CD4-positive, alpha-beta T cell (primary cell): ENCODE results near the gene EHBP1L1. TPM values are rescaled to one million over a fixed set of nuclear protein-coding genes. Genes with fewer than 3 reads are reported as not detected.

ENCODE experiments used
- ATAC-seq: fragments of 200-7000 bp; cut with Tn5 transposase; one replicate; pipeline ENCODE4 v1.10.0; 2022; ENCODE audit warnings: mild to moderate bottlenecking; ENCODE audit not compliant: poor library complexity
- CTCF ChIA-PET: fragments of 350-600 bp; sonication (Branson Sonifier 250); formaldehyde crosslinking; loops from one replicate; lab custom pipeline; 2021; ENCODE audit warnings: antibody characterized with exemption, inconsistent platforms; lab: Charles Lee
- POLR2A ChIA-PET: fragments of 350-600 bp; sonication (Branson Sonifier 250); formaldehyde crosslinking; loops from one replicate; lab custom pipeline; 2021; ENCODE audit warnings: antibody characterized with exemption, inconsistent platforms; lab: Charles Lee
- DNase-seq, 14 experiments: peaks; one replicate each; pipeline ENCODE4 v3.0.0-alpha.2; 2013 to 2020; ENCODE audit warnings: mixed read lengths in 2 of 14
- H3K27ac ChIP-seq, 2 donors: one replicate each; pipeline versions ENCODE4 v1.5.1 to v1.7.0; 2013; ENCODE audit warnings: low read length in 2 of 2, low read depth in 1 of 2, mild to moderate bottlenecking in 1 of 2
- H3K27me3 ChIP-seq, 2 experiments: 1 replicate in 1 of 2; 2 replicates in 1 of 2; pipeline versions ENCODE4 v1.6.1 to v1.7.0; 2013; ENCODE audit warnings: low read length in 2 of 2, control low read depth in 1 of 2, mild to moderate bottlenecking in 1 of 2, moderate library complexity in 1 of 2; ENCODE audit not compliant: insufficient read depth in 2 of 2, control insufficient read depth in 1 of 2
- H3K36me3 ChIP-seq: one replicate; pipeline ENCODE4 v1.6.1; 2013; ENCODE audit warnings: low read length, control low read depth; ENCODE audit not compliant: insufficient read depth
- H3K4me1 ChIP-seq: one replicate; pipeline ENCODE4 v1.6.1; 2013; ENCODE audit warnings: low read length, control low read depth; ENCODE audit not compliant: insufficient read depth
- H3K4me3 ChIP-seq: one replicate; pipeline ENCODE4 v1.5.1; 2013; ENCODE audit warnings: mild to moderate bottlenecking, low read length, moderate library complexity
- H3K9me3 ChIP-seq, 2 experiments: 1 replicate in 1 of 2; 2 replicates in 1 of 2; pipeline versions ENCODE4 v1.6.1 to v1.7.0; 2013; ENCODE audit warnings: low read length in 2 of 2, mild to moderate bottlenecking in 2 of 2, control low read depth in 1 of 2, moderate library complexity in 1 of 2; ENCODE audit not compliant: control insufficient read depth in 1 of 2, insufficient read depth in 1 of 2
- H3K27ac Mint-ChIP-seq: one replicate; pipeline ENCODE4 v1.8.0; 2020; ENCODE audit warnings: mixed read lengths
- H3K27me3 Mint-ChIP-seq: one replicate; pipeline ENCODE4 v1.8.0; 2021; ENCODE audit warnings: mixed read lengths
- H3K36me3 Mint-ChIP-seq: one replicate; pipeline ENCODE4 v1.8.0; 2021; ENCODE audit warnings: low read depth, mixed read lengths
- H3K4me1 Mint-ChIP-seq: one replicate; pipeline ENCODE4 v1.8.0; 2021; ENCODE audit warnings: low read depth, mixed read lengths
- H3K4me3 Mint-ChIP-seq: one replicate; pipeline ENCODE4 v1.8.0; 2020; ENCODE audit warnings: mild to moderate bottlenecking, mixed read lengths
- H3K9me3 Mint-ChIP-seq: one replicate; pipeline ENCODE4 v1.8.0; 2020; ENCODE audit warnings: mixed read lengths
- intact Hi-C, 2 experiments: fragments of 100-400 bp; cut with DNase I in 1 of 2; cut with micrococcal nuclease in 1 of 2; formaldehyde crosslinking; loops; one replicate each; pipeline versions ENCODE4 v1.15.1 to v1.9.0; 2023 to 2025; cut with DNase I, micrococcal nuclease
- total RNA-seq, 174 experiments: library from RNA in 2 of 174; stranded (reverse) in 2 of 174; gene quantifications; one replicate each; pipeline ENCODE4 v1.2.3 and lab custom pipeline; 2021 to 2026
- TF ChIP-seq, protein P1 (sequence below): fragments of 200-600 bp; IDR thresholded peaks from one replicate; pipeline ENCODE4 v1.8.0; 2022; ENCODE audit warnings: antibody characterized with exemption, mild to moderate bottlenecking

The EHBP1L1 gene
- total RNA-seq, 2 experiments from 2014 or later = 82.6 to 88.5 TPM

- H3K9me3 ChIP-seq = no peaks in the 10 kb centered on the region
- H3K4me3 ChIP-seq = no peak overlapping the region
- no peaks in the 10 kb centered on the region for H3K9me3 Mint-ChIP-seq
- TF ChIP-seq, protein P1, sequence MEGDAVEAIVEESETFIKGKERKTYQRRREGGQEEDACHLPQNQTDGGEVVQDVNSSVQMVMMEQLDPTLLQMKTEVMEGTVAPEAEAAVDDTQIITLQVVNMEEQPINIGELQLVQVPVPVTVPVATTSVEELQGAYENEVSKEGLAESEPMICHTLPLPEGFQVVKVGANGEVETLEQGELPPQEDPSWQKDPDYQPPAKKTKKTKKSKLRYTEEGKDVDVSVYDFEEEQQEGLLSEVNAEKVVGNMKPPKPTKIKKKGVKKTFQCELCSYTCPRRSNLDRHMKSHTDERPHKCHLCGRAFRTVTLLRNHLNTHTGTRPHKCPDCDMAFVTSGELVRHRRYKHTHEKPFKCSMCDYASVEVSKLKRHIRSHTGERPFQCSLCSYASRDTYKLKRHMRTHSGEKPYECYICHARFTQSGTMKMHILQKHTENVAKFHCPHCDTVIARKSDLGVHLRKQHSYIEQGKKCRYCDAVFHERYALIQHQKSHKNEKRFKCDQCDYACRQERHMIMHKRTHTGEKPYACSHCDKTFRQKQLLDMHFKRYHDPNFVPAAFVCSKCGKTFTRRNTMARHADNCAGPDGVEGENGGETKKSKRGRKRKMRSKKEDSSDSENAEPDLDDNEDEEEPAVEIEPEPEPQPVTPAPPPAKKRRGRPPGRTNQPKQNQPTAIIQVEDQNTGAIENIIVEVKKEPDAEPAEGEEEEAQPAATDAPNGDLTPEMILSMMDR = no peak
- H3K27ac ChIP-seq = no peak overlapping the region
- peaks cover 31% of the 10 kb centered on the region for H3K4me1 ChIP-seq
- intact Hi-C loops = loop anchor here in 1 of 2 experiments (10.0 kb wide), 1 partner anchor 364 kb away; no protein-coding TSS in a partner anchor
- H3K36me3 ChIP-seq = peaks cover 81% of the 10 kb centered on the region
- ATAC-seq = no peak
- H3K4me3 Mint-ChIP-seq = no peak overlapping the region
- H3K36me3 Mint-ChIP-seq = peaks cover 69% of the 10 kb centered on the region
- CTCF ChIA-PET = no interaction called here
- no peaks in the 10 kb centered on the region for H3K27me3 ChIP-seq
- peaks cover 23% of the 10 kb centered on the region for H3K4me1 Mint-ChIP-seq
- no peaks in the 10 kb centered on the region for H3K27me3 Mint-ChIP-seq
- POLR2A ChIA-PET = no interaction called here
- DNase-seq = no peak
- H3K27ac Mint-ChIP-seq = no peak overlapping the region
Measured at GRCh38 chr11:65620666-65621065, 44.8 kb downstream of the EHBP1L1 start.

GRCh38 chr11:65621460-65621859 is 45.6 kb downstream of the EHBP1L1 start:
- CTCF ChIA-PET = no interaction called here
- TF ChIP-seq, protein P1 = no peak
- Mint-ChIP-seq H3K4me3 (no peak overlapping the region), H3K27ac (no peak overlapping the region), H3K4me1 (peaks cover 28% of the 10 kb centered on the region), H3K27me3 (no peaks in the 10 kb centered on the region), H3K9me3 (no peaks in the 10 kb centered on the region), H3K36me3 (peaks cover 72% of the 10 kb centered on the region)
- H3K27me3 ChIP-seq = no peaks in the 10 kb centered on the region
- no peaks in the 10 kb centered on the region for H3K9me3 ChIP-seq
- POLR2A ChIA-PET = no interaction called here
- H3K4me3 ChIP-seq = no peak overlapping the region
- intact Hi-C loops = loop anchor here in 1 of 2 experiments (10.0 kb wide), 1 partner anchor 363 kb away; no protein-coding TSS in a partner anchor
- H3K27ac ChIP-seq = no peak overlapping the region
- no peak for ATAC-seq
- H3K4me1 ChIP-seq = peaks cover 36% of the 10 kb centered on the region
- DNase-seq = no peak
- H3K36me3 ChIP-seq = peaks cover 88% of the 10 kb centered on the region

DNA sequence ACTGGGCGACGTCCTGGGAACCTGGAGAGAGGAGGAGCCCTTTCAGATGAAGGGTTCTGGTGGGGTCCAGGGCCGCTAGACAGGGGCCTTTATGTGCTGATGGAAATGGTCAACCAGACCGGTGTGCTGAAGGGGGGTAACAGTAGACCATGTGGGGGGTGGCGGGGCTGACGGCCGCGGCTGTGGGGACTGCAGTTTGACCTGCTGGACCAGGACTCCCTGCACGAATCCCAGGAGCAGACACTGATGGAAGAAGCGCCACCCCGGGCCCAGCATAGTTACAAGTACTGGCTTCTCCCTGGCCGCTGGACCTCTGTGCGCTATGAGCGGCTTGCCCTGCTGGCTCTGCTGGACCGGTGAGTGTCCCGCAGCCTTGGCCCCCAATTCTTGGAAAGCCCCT is 46.2 kb downstream of the EHBP1L1 start:
- intact Hi-C loops = loop anchor here in 1 of 2 experiments (10.0 kb wide), 1 partner anchor 363 kb away; no protein-coding TSS in a partner anchor
- Histone ChIP-seq H3K4me3 (no peak overlapping the region), H3K9me3 (no peaks in the 10 kb centered on the region), H3K27me3 (no peaks in the 10 kb centered on the region), H3K4me1 (peaks cover 30% of the 10 kb centered on the region), H3K36me3 (peaks cover 93% of the 10 kb centered on the region), H3K27ac (no peak overlapping the region)
- Mint-ChIP-seq H3K4me3 (no peak overlapping the region), H3K36me3 (peaks cover 73% of the 10 kb centered on the region), H3K27me3 (no peaks in the 10 kb centered on the region), H3K4me1 (peaks cover 24% of the 10 kb centered on the region), H3K9me3 (no peaks in the 10 kb centered on the region), H3K27ac (no peak overlapping the region)
- ATAC-seq = no peak
- ChIA-PET POLR2A (no interaction called here), CTCF (no interaction called here)
- TF ChIP-seq, protein P1 = no peak
- DNase-seq = no peak
